ENCODE results near the gene KRT7.

GRCh38 chr12:52235001-52235764 lies 2.1 kb downstream of the KRT7 start:
- TF ChIP-seq, protein P1, sequence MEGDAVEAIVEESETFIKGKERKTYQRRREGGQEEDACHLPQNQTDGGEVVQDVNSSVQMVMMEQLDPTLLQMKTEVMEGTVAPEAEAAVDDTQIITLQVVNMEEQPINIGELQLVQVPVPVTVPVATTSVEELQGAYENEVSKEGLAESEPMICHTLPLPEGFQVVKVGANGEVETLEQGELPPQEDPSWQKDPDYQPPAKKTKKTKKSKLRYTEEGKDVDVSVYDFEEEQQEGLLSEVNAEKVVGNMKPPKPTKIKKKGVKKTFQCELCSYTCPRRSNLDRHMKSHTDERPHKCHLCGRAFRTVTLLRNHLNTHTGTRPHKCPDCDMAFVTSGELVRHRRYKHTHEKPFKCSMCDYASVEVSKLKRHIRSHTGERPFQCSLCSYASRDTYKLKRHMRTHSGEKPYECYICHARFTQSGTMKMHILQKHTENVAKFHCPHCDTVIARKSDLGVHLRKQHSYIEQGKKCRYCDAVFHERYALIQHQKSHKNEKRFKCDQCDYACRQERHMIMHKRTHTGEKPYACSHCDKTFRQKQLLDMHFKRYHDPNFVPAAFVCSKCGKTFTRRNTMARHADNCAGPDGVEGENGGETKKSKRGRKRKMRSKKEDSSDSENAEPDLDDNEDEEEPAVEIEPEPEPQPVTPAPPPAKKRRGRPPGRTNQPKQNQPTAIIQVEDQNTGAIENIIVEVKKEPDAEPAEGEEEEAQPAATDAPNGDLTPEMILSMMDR (IDR thresholded peaks at IDR 0.05): no peak
- no peak for TF ChIP-seq EZH2 (IDR thresholded peaks at IDR 0.05; ENCODE audit: borderline replicate concordance, insufficient read depth, low read depth, low read length, poor library complexity, severe bottlenecking)
